PC-3 (cell line): ENCODE results near the gene CLNK.

Source experiments
- CTCF ChIP-seq: fragments of 300-600 bp; sonication (generic); conservative IDR thresholded peaks from 2 replicates; pipeline ENCODE4 v1.5.1; 2017; ENCODE audit warnings: antibody characterized with exemption, low read depth, mild to moderate bottlenecking, low read length
- EZH2 ChIP-seq: fragments of 300-600 bp; sonication (generic); IDR thresholded peaks from one replicate; pipeline ENCODE4 v1.6.1; 2017; ENCODE audit warnings: antibody characterized with exemption, mild to moderate bottlenecking, low read length; ENCODE audit not compliant: unreplicated experiment
- EZH2phosphoT487 ChIP-seq: fragments of 300-600 bp; sonication (generic); IDR thresholded peaks from 2 replicates; pipeline ENCODE4 v1.6.1; 2018; ENCODE audit warnings: mild to moderate bottlenecking, antibody characterized with exemption, low read length, borderline replicate concordance

- TF ChIP-seq CTCF (no peak), EZH2 (no peak), EZH2phosphoT487 (no peak)
Observed at GRCh38 chr4:10715696-10716095, 31.1 kb upstream of the CLNK start.
